Loucy (cell line): Measurements from ENCODE around the gene LIN28B.
"Not testable (repeated sequence)": the region's sequence is repeated elsewhere in the genome, so short reads cannot be mapped to it uniquely, and the experiment has no call there.

Experiments used
- H2AFZ ChIP-seq: fragments of 200-600 bp; sonication (generic); 2 replicates; pipeline ENCODE4 v1.6.0; 2016; ENCODE audit warnings: antibody characterized with exemption, mild to moderate bottlenecking, low read length, moderate library complexity
- H3F3A ChIP-seq: fragments of 200-600 bp; 2 replicates; pipeline ENCODE4 v1.6.0; 2016; ENCODE audit warnings: antibody characterized with exemption, low read depth, mild to moderate bottlenecking
- H3K27me3 ChIP-seq: fragments of 200-600 bp; sonication (generic); 2 replicates; pipeline ENCODE4 v1.6.1; 2014; ENCODE audit warnings: low read length, mild to moderate bottlenecking; ENCODE audit not compliant: insufficient read depth, poor library complexity, severe bottlenecking
- H3K36me3 ChIP-seq: fragments of 200-600 bp; sonication (generic); 2 replicates; pipeline ENCODE4 v1.6.1; 2016; ENCODE audit warnings: low read length; ENCODE audit not compliant: insufficient read depth
- H3K4me1 ChIP-seq: fragments of 200-600 bp; sonication (generic); 2 replicates; pipeline ENCODE4 v1.5.1; 2014; ENCODE audit warnings: low read length, mild to moderate bottlenecking; ENCODE audit not compliant: insufficient read depth, poor library complexity, severe bottlenecking
- H3K4me2 ChIP-seq: fragments of 200-600 bp; sonication (generic); 2 replicates; pipeline ENCODE4 v1.6.0; 2014; ENCODE audit warnings: antibody characterized with exemption, low read length, low read depth, mild to moderate bottlenecking; ENCODE audit not compliant: poor library complexity, severe bottlenecking
- H3K4me3 ChIP-seq: fragments of 200-600 bp; sonication (generic); 2 replicates; pipeline ENCODE4 v1.5.1; 2014; ENCODE audit warnings: low read length, mild to moderate bottlenecking, mixed read lengths; ENCODE audit not compliant: poor library complexity, severe bottlenecking
- H3K79me2 ChIP-seq: fragments of 200-600 bp; sonication (generic); 2 replicates; pipeline ENCODE4 v1.6.1; 2014; ENCODE audit warnings: low read length; ENCODE audit not compliant: insufficient read depth
- H3K9ac ChIP-seq: fragments of 200-600 bp; sonication (generic); 2 replicates; pipeline ENCODE4 v1.6.0; 2014; ENCODE audit warnings: mild to moderate bottlenecking, low read depth, low read length, moderate library complexity; ENCODE audit not compliant: poor library complexity, severe bottlenecking
- H3K9me2 ChIP-seq: fragments of 200-600 bp; sonication (generic); replicated peaks from 2 replicates; pipeline ENCODE4 v1.6.1; 2016; ENCODE audit warnings: low read depth, low read length, mixed read lengths
- H3K9me3 ChIP-seq: fragments of 200-600 bp; sonication (generic); 2 replicates; pipeline ENCODE4 v1.6.1; 2014; ENCODE audit warnings: mild to moderate bottlenecking, antibody characterized with exemption, low read length, low read depth; ENCODE audit not compliant: insufficient read depth
- H4K20me1 ChIP-seq: fragments of 200-600 bp; sonication (generic); 2 replicates; pipeline ENCODE4 v1.6.0; 2014; ENCODE audit warnings: antibody characterized with exemption, low read length, mild to moderate bottlenecking; ENCODE audit not compliant: insufficient read depth, poor library complexity, severe bottlenecking
- CTCF ChIP-seq: fragments of 200-600 bp; sonication (generic); conservative IDR thresholded peaks from 2 replicates; pipeline ENCODE4 v1.5.1; 2014; ENCODE audit warnings: mild to moderate bottlenecking, antibody characterized with exemption, low read length
- EZH2phosphoT487 ChIP-seq: fragments of 200-600 bp; IDR thresholded peaks from 2 replicates; pipeline ENCODE4 v1.6.1; 2018; ENCODE audit warnings: antibody characterized with exemption, mild to moderate bottlenecking, moderate library complexity, borderline replicate concordance

LIN28B gene

GRCh38 chr6:104983296-104983695 is 26.4 kb downstream of the LIN28B start:
- H2AFZ ChIP-seq = no peak overlapping the region
- peaks cover 8% of the 10 kb centered on the region for H4K20me1 ChIP-seq
- no peaks in the 10 kb centered on the region for H3K27me3 ChIP-seq
- H3K9me3 ChIP-seq = no peaks in the 10 kb centered on the region
- H3K4me3 ChIP-seq = no peak overlapping the region
- H3K79me2 ChIP-seq = peaks cover 20% of the 10 kb centered on the region
- no peaks in the 10 kb centered on the region for H3K4me1 ChIP-seq
- H3K9ac ChIP-seq = no peak overlapping the region
- H3K36me3 ChIP-seq = no peaks in the 10 kb centered on the region
- no peak overlapping the region for H3K4me2 ChIP-seq
- no peaks in the 10 kb centered on the region for H3F3A ChIP-seq
- no peak for TF ChIP-seq EZH2phosphoT487
- TF ChIP-seq CTCF = no peak
- H3K9me2 ChIP-seq = no peaks in the 10 kb centered on the region

DNA sequence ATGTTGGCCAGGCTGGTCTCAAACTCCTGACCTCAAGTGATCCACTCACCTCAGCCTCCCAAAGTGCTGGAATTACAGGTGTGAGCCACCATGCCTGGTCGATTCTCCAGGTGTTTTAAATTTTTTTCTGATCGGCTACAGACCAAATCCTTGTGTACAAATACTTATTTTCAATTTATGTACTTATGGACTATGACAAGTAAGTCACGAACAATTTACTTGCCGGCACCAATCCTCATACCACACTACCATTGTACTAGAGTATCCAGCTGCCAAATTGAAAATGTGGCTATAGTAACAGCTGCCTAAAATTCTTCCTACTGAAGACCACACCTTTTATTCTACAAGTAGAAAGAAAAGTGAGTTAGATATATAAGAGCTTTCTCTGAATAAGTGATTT is 26.9 kb downstream of the LIN28B start:
- peaks cover 17% of the 10 kb centered on the region for H3K79me2 ChIP-seq
- no peak overlapping the region for H3K4me2 ChIP-seq
- H3K9me3 ChIP-seq = no peaks in the 10 kb centered on the region
- H3K4me3 ChIP-seq = no peak overlapping the region
- H3F3A ChIP-seq = no peaks in the 10 kb centered on the region
- no peaks in the 10 kb centered on the region for H3K9me2 ChIP-seq
- TF ChIP-seq EZH2phosphoT487 (no peak), CTCF (no peak)
- no peaks in the 10 kb centered on the region for H3K36me3 ChIP-seq
- H2AFZ ChIP-seq = no peak overlapping the region
- peaks cover 6% of the 10 kb centered on the region for H4K20me1 ChIP-seq
- no peaks in the 10 kb centered on the region for H3K4me1 ChIP-seq
- H3K9ac ChIP-seq = no peak overlapping the region
- no peaks in the 10 kb centered on the region for H3K27me3 ChIP-seq

DNA sequence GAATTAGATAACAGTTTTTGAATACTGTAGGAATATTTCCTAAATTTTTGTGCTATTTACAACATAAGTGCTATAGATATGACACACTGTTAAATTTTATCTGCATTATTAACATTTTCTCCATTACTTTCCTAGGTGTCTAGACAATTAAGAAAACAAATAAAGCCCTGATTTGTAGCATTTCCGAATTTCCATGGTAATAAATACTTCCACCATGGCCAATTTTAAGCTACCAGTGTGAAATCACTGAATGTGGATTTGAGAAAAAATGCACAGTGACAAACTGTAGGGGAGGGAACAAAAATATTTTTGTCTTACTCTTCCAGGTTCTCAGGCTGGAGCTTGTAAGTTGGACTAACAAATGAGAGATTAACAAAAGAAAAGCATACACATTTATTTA is 27.9 kb downstream of the LIN28B start:
- no peaks in the 10 kb centered on the region for H3K27me3 ChIP-seq
- no peak overlapping the region for H3K4me3 ChIP-seq
- no peaks in the 10 kb centered on the region for H3F3A ChIP-seq
- no peaks in the 10 kb centered on the region for H3K36me3 ChIP-seq
- no peaks in the 10 kb centered on the region for H3K9me3 ChIP-seq
- H3K4me1 ChIP-seq = no peaks in the 10 kb centered on the region
- H3K79me2 ChIP-seq = peaks cover 16% of the 10 kb centered on the region
- no peak overlapping the region for H3K4me2 ChIP-seq
- H4K20me1 ChIP-seq = peaks cover 1% of the 10 kb centered on the region
- H3K9ac ChIP-seq = no peak overlapping the region
- H2AFZ ChIP-seq = no peak overlapping the region
- H3K9me2 ChIP-seq = no peaks in the 10 kb centered on the region
- TF ChIP-seq CTCF (no peak), EZH2phosphoT487 (no peak)

DNA sequence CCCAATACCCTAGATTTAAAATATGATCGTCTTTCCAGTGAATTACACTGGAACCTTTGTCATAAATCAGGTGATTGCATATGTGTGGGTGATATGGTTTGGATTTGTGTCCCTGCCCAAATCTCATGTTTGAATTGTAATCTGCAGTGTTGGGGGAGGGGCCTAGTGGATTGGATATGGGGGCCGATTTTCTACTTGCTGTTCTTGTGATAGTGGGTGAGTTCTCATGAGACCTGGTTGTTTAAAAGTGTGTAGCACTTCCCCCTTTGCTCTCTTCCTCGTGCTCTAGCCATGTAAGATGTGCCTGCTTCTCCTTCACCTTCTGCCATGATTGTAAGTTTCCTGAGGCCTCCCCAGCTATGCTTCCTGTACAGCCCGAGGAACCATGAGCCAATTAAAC is 29.0 kb downstream of the LIN28B start:
- H3F3A ChIP-seq = not testable (repeated sequence)
- H3K79me2 ChIP-seq = peaks cover 11% of the 10 kb centered on the region

More for the DNA sequence above, 29.0 kb downstream of the LIN28B start:
- not testable (repeated sequence) for H3K4me1 ChIP-seq, H3K27me3 ChIP-seq, H3K4me2 ChIP-seq, H4K20me1 ChIP-seq, H3K9ac ChIP-seq, H3K9me2 ChIP-seq, H2AFZ ChIP-seq, H3K4me3 ChIP-seq, H3K9me3 ChIP-seq, H3K36me3 ChIP-seq
